NT2/D1 (cell line): Measurements from ENCODE around the gene EEF1E1.

Experiments used
- YY1 ChIP-seq: IDR thresholded peaks from 2 replicates; pipeline ENCODE4 v1.6.1; 2011; ENCODE audit not compliant: insufficient read length, insufficient read depth
- ZNF274 ChIP-seq: IDR thresholded peaks from 2 replicates; pipeline ENCODE4 v1.6.1; 2011; ENCODE audit warnings: mild to moderate bottlenecking, low read depth, low read length

GRCh38 chr6:8057793-8058192 is 44.6 kb downstream of the EEF1E1 start:
- TF ChIP-seq ZNF274 (no peak), YY1 (no peak)
